Midbrain (tissue), 1 donor: Measurements from ENCODE around the gene ZNG1A.
"Not testable (repeated sequence)": the region's sequence is repeated elsewhere in the genome, so short reads cannot be mapped to it uniquely, and the experiment has no call there.

Experiments used
- DNase-seq: peaks from one replicate; lab custom pipeline; 2025; lab: John Stamatoyannopoulos, UW

The ZNG1A gene

GRCh38 chr9:178970-179383, at the start of gene ZNG1A:
Gene ZNG1A, minus strand, starts transcription at chr9:179056. Its CDS starts 87 bp downstream, at chr9:178969.
- not testable (repeated sequence) for DNase-seq

- DNase-seq: no peak
Measured at GRCh38 chr9:227860-228259, 49.0 kb upstream of the ZNG1A start.

DNA sequence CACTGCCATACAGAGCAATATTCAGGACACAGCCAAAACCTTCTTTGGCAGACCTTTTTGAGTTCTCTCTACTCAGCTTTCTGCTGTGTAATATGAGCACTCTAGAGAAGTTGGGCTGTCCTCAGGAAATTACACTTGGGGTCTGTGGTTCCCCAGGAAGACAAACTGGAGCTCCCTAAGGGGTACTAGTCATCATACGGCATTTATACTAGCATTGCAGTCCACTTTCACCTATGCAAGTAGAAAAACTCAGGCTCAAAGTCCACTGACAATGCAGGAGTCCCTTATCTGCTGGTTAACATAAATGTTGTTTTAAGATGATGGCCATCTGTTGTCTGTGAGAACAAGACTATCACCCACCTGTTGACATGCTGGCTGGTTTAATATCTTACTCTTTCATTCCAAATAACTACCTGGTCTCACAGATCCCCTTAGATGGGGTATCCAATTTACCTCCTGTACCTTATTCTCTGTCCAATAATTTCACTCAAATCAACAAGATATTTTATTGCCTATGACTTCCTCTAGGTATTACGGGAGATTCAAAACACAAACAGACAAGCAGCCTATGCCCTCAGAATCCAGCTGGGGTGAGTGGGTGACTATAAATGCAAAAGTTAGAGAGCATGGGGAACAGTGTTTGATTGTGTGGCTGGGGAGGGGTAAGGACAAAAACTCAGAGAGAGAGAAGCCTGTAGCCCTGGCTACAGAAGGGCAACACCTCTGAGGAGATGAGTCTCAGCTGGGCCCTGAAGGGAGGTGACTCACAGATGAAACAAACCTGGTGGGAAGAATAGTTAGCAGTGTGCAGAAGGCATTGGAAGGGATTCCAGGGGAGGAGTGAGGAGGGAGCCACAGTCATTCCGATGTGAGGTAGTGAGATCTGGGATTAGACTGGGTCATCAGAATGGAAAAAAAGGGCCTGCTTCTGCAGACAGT, 46.0 kb upstream of the ZNG1A start:
- DNase-seq: no peak

- no peak for DNase-seq
Measured at GRCh38 chr9:224026-224425, 45.2 kb upstream of the ZNG1A start.

- DNase-seq: no peak
Measured at GRCh38 chr9:223152-223551, 44.3 kb upstream of the ZNG1A start.

DNA sequence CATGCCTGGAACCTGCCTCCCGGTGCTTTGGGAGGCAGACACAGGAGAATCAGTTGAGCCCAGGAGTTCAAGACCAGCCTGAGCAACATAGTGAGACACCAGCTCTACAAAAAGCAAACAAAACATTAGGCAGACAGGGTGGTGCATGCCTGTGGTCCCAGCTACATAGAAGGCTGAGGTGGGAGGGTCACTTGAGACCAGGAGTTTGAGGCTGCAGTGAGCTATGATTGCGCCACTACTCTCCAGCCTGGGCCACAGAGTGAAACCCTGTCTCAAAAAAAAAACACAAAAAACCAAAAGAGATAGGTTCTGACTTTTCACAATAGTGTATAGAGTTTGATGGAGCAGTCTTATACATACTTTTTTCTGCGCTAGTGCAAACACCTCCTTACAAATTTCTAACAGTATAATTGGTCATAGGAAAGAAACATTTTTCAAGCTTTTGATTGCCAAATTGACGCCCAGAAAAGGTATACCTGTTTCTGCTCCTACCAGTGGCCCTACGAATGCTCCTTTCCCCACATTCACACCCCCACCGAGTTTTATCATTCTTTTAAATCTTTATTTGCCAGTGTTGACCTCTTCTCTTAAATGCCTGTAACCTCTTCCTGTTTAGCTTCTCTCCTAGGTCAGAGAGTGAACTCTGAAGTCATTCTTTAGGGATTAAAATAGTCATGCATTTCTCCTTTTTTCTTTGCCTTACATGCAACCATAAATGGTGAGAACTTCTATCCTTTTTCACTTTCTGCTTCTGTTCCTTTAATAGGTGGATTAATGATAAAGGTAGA, 43.3 kb upstream of the ZNG1A start:
- DNase-seq: no peak

DNA sequence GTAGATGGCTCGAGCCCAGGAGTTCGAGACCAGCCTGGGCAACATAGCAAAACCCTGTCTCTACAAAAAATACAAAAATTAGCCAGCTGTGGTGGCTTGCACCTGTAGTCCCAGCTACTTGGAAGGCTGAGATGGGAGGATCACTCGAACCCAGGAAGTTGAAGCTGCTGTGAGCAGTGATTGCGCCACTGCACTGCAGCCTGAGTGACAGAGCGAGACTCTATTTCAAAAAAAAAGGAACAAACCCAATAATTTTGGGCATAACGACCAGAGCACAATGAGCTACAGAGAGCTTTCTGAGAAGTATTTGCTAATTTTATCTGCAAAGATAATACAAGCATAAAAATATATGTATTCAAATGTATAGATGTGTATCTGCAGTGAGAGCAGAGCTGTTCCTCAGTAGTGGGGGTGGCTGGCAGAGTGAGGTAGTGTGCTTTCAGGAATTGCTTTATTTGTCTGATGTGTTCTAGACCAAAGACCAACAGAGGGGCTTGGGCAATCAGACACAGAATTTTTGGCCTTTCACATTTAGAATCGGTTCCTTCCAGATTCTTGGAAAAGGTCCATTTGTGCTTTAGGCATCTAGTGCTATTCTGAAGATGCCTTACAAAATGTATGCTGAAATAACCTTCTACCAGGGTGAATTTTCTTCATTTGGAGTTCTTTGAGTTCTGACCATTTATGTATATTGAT, 41.0 kb upstream of the ZNG1A start:
- DNase-seq: peak; percentile 9

GRCh38 chr9:219036-219435, 40.2 kb upstream of the ZNG1A start:
- not testable (repeated sequence) for DNase-seq

GRCh38 chr9:217950-218349, 39.1 kb upstream of the ZNG1A start:
- DNase-seq: no peak

DNA sequence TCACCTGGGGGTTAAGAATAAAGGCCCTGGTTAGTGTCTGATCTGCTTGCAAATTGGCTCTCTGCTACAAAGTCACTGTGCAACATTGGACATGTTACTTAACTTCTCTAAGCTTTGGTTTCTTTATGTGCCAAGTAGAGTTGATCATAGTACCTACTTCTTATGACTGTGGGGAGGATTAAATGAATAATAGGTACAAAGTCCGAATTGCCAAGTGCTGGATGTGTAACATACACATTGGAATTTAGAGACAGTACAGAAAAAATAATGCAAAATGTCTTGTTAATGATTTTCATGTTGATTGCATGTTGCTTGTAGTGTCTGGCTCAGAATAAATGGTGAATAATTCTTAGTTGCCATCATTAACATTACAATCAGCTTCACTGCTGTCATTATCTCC, 38.0 kb upstream of the ZNG1A start:
- no peak for DNase-seq

GRCh38 chr9:215631-216155, 36.8 kb upstream of the ZNG1A start:
- DNase-seq: no peak

- no peak for DNase-seq
Measured at GRCh38 chr9:214648-215493, 36.0 kb upstream of the ZNG1A start, which contains the start of gene DOCK8. Gene DOCK8, plus strand, starts transcription at chr9:214865. Its CDS starts 112 bp downstream, at chr9:214977.

DNA sequence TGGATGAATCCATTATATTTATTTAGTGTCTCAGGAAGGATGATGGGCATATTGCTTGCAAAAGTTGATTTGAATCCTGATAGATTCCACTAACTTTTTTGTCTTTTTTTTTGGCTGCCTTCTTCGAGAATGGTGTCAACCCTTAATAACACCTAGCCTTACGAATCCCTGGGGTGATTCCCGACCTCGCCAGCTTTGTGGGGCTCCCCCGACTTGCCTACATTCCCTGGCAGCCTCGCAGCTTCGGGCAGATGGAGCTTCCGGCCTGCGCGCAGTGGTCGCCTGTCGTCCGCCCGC, 35.4 kb upstream of the ZNG1A start:
- DNase-seq: no peak

GRCh38 chr9:213901-214300, 35.0 kb upstream of the ZNG1A start:
- not testable (repeated sequence) for DNase-seq

GRCh38 chr9:212297-212696, 33.4 kb upstream of the ZNG1A start:
- peak; percentile 19 for DNase-seq

- peak; percentile 32 for DNase-seq
Measured at GRCh38 chr9:211557-211956, 32.7 kb upstream of the ZNG1A start.

GRCh38 chr9:211036-211435, 32.2 kb upstream of the ZNG1A start:
- DNase-seq: no peak

- DNase-seq: no peak
Measured at GRCh38 chr9:209143-209758, 30.4 kb upstream of the ZNG1A start.

DNA sequence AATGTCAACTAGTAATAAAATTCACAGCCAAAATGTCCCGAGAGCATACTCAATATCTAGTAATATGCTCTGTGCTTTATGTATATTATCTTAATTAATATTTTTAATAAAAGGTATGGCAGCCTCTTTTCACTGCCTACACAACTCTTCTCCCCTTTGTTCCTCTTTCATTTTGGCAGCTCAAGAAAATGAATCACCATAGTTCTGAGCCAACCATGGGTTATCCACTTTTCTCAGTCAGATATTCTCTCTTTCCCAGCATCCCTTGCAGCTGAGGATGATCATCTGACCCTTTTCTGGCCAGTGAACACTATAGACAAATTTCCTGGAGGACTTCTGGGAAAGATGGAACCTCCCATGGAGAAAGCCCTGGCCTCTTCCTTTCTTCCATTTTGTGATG, 27.6 kb upstream of the ZNG1A start:
- no peak for DNase-seq

DNA sequence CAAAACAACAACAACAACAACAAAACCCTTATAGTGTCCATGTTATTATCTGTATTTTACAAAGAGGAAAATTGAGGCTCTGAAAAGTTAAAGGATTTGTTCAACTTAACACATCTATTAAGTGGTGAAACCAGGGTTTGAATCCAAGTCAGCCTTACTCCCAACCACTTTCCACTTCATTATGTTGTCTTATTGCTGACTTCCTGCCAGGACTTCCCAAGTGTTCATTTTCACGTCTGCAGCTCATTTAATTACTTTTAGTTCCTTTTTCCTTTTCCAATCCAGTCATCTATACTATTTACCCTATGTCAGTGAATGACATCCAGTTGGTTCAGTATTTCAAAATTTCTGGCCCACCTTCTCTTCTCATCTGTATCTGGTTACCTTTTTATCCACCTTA, 20.7 kb upstream of the ZNG1A start:
- not testable (repeated sequence) for DNase-seq
